H9 (cell line): ENCODE data around the gene PLEKHA7. TPM values are rescaled to one million over a fixed set of nuclear protein-coding genes. Genes with fewer than 3 reads are reported as not detected.

ENCODE experiments used
- DNase-seq: peaks from one replicate; pipeline ENCODE4 v3.0.0-alpha.2; 2017
- H2AFZ ChIP-seq: one replicate; pipeline ENCODE4 v1.6.1; 2013; ENCODE audit warnings: mild to moderate bottlenecking, low read length, control low read depth, moderate library complexity
- H2AK5ac ChIP-seq: 2 replicates; pipeline ENCODE4 v1.6.1; 2013; ENCODE audit warnings: low read length, control low read depth, mixed read lengths; ENCODE audit not compliant: insufficient read length
- H2BK120ac ChIP-seq: one replicate; pipeline ENCODE4 v1.6.1; 2013; ENCODE audit warnings: low read depth, mild to moderate bottlenecking, low read length, control low read depth, inconsistent platforms; ENCODE audit not compliant: poor library complexity, severe bottlenecking
- H2BK12ac ChIP-seq: 2 replicates; pipeline ENCODE4 v1.6.1; 2013; ENCODE audit warnings: low read length, control low read depth, mixed read lengths, low read depth; ENCODE audit not compliant: insufficient read length
- H2BK15ac ChIP-seq: 2 replicates; pipeline ENCODE4 v1.6.1; 2013; ENCODE audit warnings: low read depth, low read length, control low read depth
- H2BK20ac ChIP-seq: one replicate; pipeline ENCODE4 v1.6.1; 2013; ENCODE audit warnings: low read depth, mild to moderate bottlenecking, low read length, control low read depth, inconsistent platforms; ENCODE audit not compliant: poor library complexity, severe bottlenecking
- H2BK5ac ChIP-seq: 2 replicates; pipeline ENCODE4 v1.6.1; 2013; ENCODE audit warnings: low read length, control low read depth, mixed read lengths; ENCODE audit not compliant: insufficient read length
- H3K14ac ChIP-seq: 2 replicates; pipeline ENCODE4 v1.6.1; 2013; ENCODE audit warnings: low read length, control low read depth; ENCODE audit not compliant: insufficient read depth
- H3K18ac ChIP-seq: 2 replicates; pipeline ENCODE4 v1.6.1; 2013; ENCODE audit warnings: low read depth, mild to moderate bottlenecking, mixed read lengths, low read length, control low read depth; ENCODE audit not compliant: insufficient read length
- H3K23ac ChIP-seq: 2 replicates; pipeline ENCODE4 v1.6.1; 2013; ENCODE audit warnings: low read length, control low read depth, mixed read lengths, low read depth; ENCODE audit not compliant: insufficient read length
- H3K23me2 ChIP-seq: 2 replicates; pipeline ENCODE4 v1.6.1; 2013; ENCODE audit warnings: low read depth, mild to moderate bottlenecking, mixed read lengths, low read length, control low read depth; ENCODE audit not compliant: insufficient read length, poor library complexity, severe bottlenecking
- H3K27ac ChIP-seq: 2 replicates; pipeline ENCODE4 v1.5.1; 2013; ENCODE audit warnings: low read length, control low read depth, mixed read lengths, low read depth; ENCODE audit not compliant: insufficient read length
- H3K27me3 ChIP-seq: 2 replicates; pipeline ENCODE4 v1.6.1; 2013; ENCODE audit warnings: low read length, control low read depth, inconsistent platforms; ENCODE audit not compliant: insufficient read depth
- H3K4ac ChIP-seq: 2 replicates; pipeline ENCODE4 v1.6.1; 2013; ENCODE audit warnings: low read depth, mild to moderate bottlenecking, control low read depth, inconsistent platforms, low read length, moderate library complexity
- H3K4me1 ChIP-seq: 2 replicates; pipeline ENCODE4 v1.6.1; 2013; ENCODE audit warnings: low read length, control low read depth, inconsistent platforms; ENCODE audit not compliant: insufficient read depth
- H3K4me2 ChIP-seq: 2 replicates; pipeline ENCODE4 v1.6.1; 2013; ENCODE audit warnings: low read length, control low read depth, mixed read lengths; ENCODE audit not compliant: insufficient read length, insufficient read depth
- H3K56ac ChIP-seq: 2 replicates; pipeline ENCODE4 v1.6.1; 2013; ENCODE audit warnings: low read depth, mild to moderate bottlenecking, mixed read lengths, low read length, control low read depth; ENCODE audit not compliant: insufficient read length
- H3K79me1 ChIP-seq: 2 replicates; pipeline ENCODE4 v1.6.1; 2013; ENCODE audit warnings: low read depth, mild to moderate bottlenecking, moderate library complexity, low read length, control low read depth, inconsistent platforms; ENCODE audit not compliant: insufficient read depth, poor library complexity, severe bottlenecking
- H3K79me2 ChIP-seq: 2 replicates; pipeline ENCODE4 v1.6.1; 2013; ENCODE audit warnings: low read length, control low read depth, inconsistent platforms; ENCODE audit not compliant: insufficient read depth
- H3K9ac ChIP-seq: 2 replicates; pipeline ENCODE4 v1.6.1; 2013; ENCODE audit warnings: low read length, control low read depth, mixed read lengths; ENCODE audit not compliant: insufficient read length; ENCODE audit errors: extremely low read depth
- H3K9me3 ChIP-seq: one replicate; pipeline ENCODE4 v1.6.1; 2013; ENCODE audit warnings: low read depth, low read length, inconsistent platforms; ENCODE audit not compliant: control insufficient read depth
- H3T11ph ChIP-seq: one replicate; pipeline ENCODE4 v1.6.1; 2013; ENCODE audit warnings: mild to moderate bottlenecking, low read length, control low read depth, inconsistent platforms
- H4K20me1 ChIP-seq: one replicate; pipeline ENCODE4 v1.6.1; 2013; ENCODE audit not compliant: control insufficient read depth, insufficient read length, insufficient read depth
- H4K5ac ChIP-seq: 2 replicates; pipeline ENCODE4 v1.6.1; 2013; ENCODE audit warnings: low read depth, mild to moderate bottlenecking, mixed read lengths, low read length, control low read depth; ENCODE audit not compliant: insufficient read length
- H4K8ac ChIP-seq: replicated peaks from 2 replicates; pipeline ENCODE4 v1.6.1; 2013; ENCODE audit warnings: low read length, control low read depth, mixed read lengths, low read depth; ENCODE audit not compliant: insufficient read length
- H4K91ac ChIP-seq: 2 replicates; pipeline ENCODE4 v1.6.1; 2013; ENCODE audit warnings: low read depth, mild to moderate bottlenecking, moderate library complexity, mixed read lengths, low read length, control low read depth; ENCODE audit not compliant: insufficient read length
- H3K27ac Mint-ChIP-seq, 3 experiments: 2 replicates in 2 of 3; 3 replicates in 1 of 3; pipeline ENCODE4 v1.8.0; 2020 to 2021; ENCODE audit warnings: mixed read lengths in 3 of 3, mild to moderate bottlenecking in 1 of 3, moderate library complexity in 1 of 3
- H3K27me3 Mint-ChIP-seq: 2 replicates; pipeline ENCODE4 v1.8.0; 2021; ENCODE audit warnings: low read depth, mild to moderate bottlenecking, moderate library complexity, mixed read lengths
- H3K36me3 Mint-ChIP-seq, 3 experiments: 2 replicates in 2 of 3; 3 replicates in 1 of 3; pipeline ENCODE4 v1.8.0; 2020 to 2021; ENCODE audit warnings: low read depth in 3 of 3, mixed read lengths in 3 of 3; ENCODE audit not compliant: insufficient read depth in 1 of 3
- H3K4me1 Mint-ChIP-seq, 2 experiments: 2 replicates each; pipeline ENCODE4 v1.8.0; 2020; ENCODE audit warnings: mixed read lengths in 2 of 2
- H3K4me3 Mint-ChIP-seq, 2 experiments: 2 replicates in 1 of 2; 3 replicates in 1 of 2; pipeline ENCODE4 v1.8.0; 2020 to 2021; ENCODE audit warnings: mild to moderate bottlenecking in 2 of 2, mixed read lengths in 2 of 2, moderate library complexity in 1 of 2
- H3K9me3 Mint-ChIP-seq, 2 experiments: 2 replicates in 1 of 2; 3 replicates in 1 of 2; pipeline ENCODE4 v1.8.0; 2020; ENCODE audit warnings: mild to moderate bottlenecking in 2 of 2, mixed read lengths in 2 of 2, moderate library complexity in 1 of 2
- WGBS: extraction: QIAGEN DNeasy Blood & Tissue Kit; methylation state at CpG from one replicate; pipeline ENCODE4 v1.1.7; 2013; ENCODE audit warnings: missing lambda C conversion rate, low lambda C conversion rate, mixed read lengths; ENCODE audit not compliant: insufficient read length; ENCODE audit errors: extremely low coverage; 5-methylcytosine and 5-hydroxymethylcytosine counted together
- total RNA-seq: library from RNA; stranded (reverse); gene quantifications from 2 replicates; pipeline ENCODE4 v1.2.1, GENCODE V29; 2021
- TF ChIP-seq, protein P1 (sequence below): fragments of 200-600 bp; sonication (generic); conservative IDR thresholded peaks from 3 replicates; pipeline ENCODE4 v1.8.0; 2021; ENCODE audit warnings: antibody characterized with exemption, mild to moderate bottlenecking

The PLEKHA7 gene
- total RNA-seq, 1 experiment from 2014 or later = 21.0 TPM

DNA sequence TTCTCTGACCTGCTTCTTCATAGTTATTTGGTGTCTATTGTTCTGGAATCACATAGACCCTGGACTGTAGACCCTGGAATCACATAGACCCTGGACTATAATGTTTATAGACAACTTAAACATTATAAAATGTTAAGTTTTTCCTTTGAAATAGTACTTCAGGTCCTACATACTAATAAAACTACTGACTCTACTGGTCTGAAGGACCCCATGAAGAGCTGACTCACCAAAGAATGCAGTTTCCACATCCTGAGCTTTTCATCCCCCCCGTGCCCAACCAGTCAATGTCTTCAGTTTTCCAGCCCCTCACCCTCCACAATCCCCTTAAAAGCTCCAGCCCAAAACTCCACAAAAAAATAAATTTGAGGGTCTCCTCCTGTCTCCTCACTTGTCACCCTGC is 6.6 kb upstream of the PLEKHA7 start:
- no peak overlapping the region for H2BK20ac ChIP-seq
- no peak overlapping the region for H4K8ac ChIP-seq
- H2BK12ac ChIP-seq = no peak overlapping the region
- TF ChIP-seq, protein P1, sequence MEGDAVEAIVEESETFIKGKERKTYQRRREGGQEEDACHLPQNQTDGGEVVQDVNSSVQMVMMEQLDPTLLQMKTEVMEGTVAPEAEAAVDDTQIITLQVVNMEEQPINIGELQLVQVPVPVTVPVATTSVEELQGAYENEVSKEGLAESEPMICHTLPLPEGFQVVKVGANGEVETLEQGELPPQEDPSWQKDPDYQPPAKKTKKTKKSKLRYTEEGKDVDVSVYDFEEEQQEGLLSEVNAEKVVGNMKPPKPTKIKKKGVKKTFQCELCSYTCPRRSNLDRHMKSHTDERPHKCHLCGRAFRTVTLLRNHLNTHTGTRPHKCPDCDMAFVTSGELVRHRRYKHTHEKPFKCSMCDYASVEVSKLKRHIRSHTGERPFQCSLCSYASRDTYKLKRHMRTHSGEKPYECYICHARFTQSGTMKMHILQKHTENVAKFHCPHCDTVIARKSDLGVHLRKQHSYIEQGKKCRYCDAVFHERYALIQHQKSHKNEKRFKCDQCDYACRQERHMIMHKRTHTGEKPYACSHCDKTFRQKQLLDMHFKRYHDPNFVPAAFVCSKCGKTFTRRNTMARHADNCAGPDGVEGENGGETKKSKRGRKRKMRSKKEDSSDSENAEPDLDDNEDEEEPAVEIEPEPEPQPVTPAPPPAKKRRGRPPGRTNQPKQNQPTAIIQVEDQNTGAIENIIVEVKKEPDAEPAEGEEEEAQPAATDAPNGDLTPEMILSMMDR = no peak
- H3K23ac ChIP-seq = no peak overlapping the region
- H3K9ac ChIP-seq = no peak overlapping the region
- no peak overlapping the region for H2AFZ ChIP-seq
- H3K27me3 Mint-ChIP-seq = peaks cover 5% of the 10 kb centered on the region
- H3K27me3 ChIP-seq = no peaks in the 10 kb centered on the region
- H2AK5ac ChIP-seq = no peak overlapping the region
- no peaks in the 10 kb centered on the region for H3K23me2 ChIP-seq
- H3K36me3 Mint-ChIP-seq = peaks cover 0 to 7% (median 0%) of the 10 kb centered on the region in 3 experiments; a peak in 2 of 7 replicates
- no peak overlapping the region for H2BK5ac ChIP-seq
- H3K4me2 ChIP-seq = no peak overlapping the region
- no peak overlapping the region for H3K14ac ChIP-seq
- H3K79me2 ChIP-seq = no peaks in the 10 kb centered on the region
- no peak overlapping the region for H3K27ac ChIP-seq
- WGBS = no CpG with 5 or more reads among the region's 1 CpG
- no peaks in the 10 kb centered on the region for H3K9me3 Mint-ChIP-seq
- H3K4ac ChIP-seq = no peak overlapping the region
- no peaks in the 10 kb centered on the region for H3K9me3 ChIP-seq
- H3K4me1 Mint-ChIP-seq = peaks cover 10% of the 10 kb centered on the region in 2 experiments
- no peak overlapping the region for H4K91ac ChIP-seq
- no peak overlapping the region for H3K56ac ChIP-seq
- no peak overlapping the region for H3K27ac Mint-ChIP-seq
- H3T11ph ChIP-seq = no peak overlapping the region
- H3K4me3 Mint-ChIP-seq = no peak overlapping the region
- H3K79me1 ChIP-seq = no peaks in the 10 kb centered on the region
- H4K20me1 ChIP-seq = no peaks in the 10 kb centered on the region
- H3K4me1 ChIP-seq = no peaks in the 10 kb centered on the region; the same call in 1 of the 2 replicates
- no peak for DNase-seq
- H4K5ac ChIP-seq = no peak overlapping the region
- no peak overlapping the region for H3K18ac ChIP-seq
- H2BK120ac ChIP-seq = no peak overlapping the region
- H2BK15ac ChIP-seq = no peak overlapping the region
